HepG2 (cell line): Measurements from ENCODE around the gene RIN3. TPM values are rescaled to one million over a fixed set of nuclear protein-coding genes. Genes with fewer than 3 reads are reported as not detected.

Source experiments
- ATAC-seq: fragments of 200-7000 bp; cut with Tn5 transposase; 3 replicates; pipeline ENCODE4 v1.9.1; 2020; ENCODE audit warnings: mild to moderate bottlenecking, moderate library complexity
- BruUV-seq: library from RNA; stranded (reverse); fragments of 400-500 nt; replicated peaks from 2 replicates; lab custom pipeline; 2021; lab: Mats Ljungman, UMichigan
- CTCF ChIA-PET: fragments of 300-600 bp; formaldehyde crosslinking; extraction: SDS; loops from one replicate; lab custom pipeline; 2021; ENCODE audit warnings: low total read pairs, inconsistent platforms, low intra/inter-chr PET ratio; lab: Yijun Ruan, JAX
- POLR2A ChIA-PET: fragments of 350-600 bp; sonication (Branson Sonifier 250); formaldehyde crosslinking; loops from one replicate; lab custom pipeline; 2020; ENCODE audit warnings: antibody characterized with exemption, inconsistent platforms; lab: Yijun Ruan, JAX
- DNase-seq: peaks from one replicate; pipeline ENCODE4 v3.0.0-alpha.2; 2015; ENCODE audit warnings: low spot score
- FAIRE-seq: peaks from 3 replicates; lab custom pipeline; 2011; peaks lifted over from hg19 to GRCh38; lab: Jason Lieb, UNC
- H2AFZ ChIP-seq: one replicate; pipeline ENCODE4 v1.6.1; 2011; ENCODE audit warnings: low read length, inconsistent platforms
- H3K27ac ChIP-seq: fragments of 300-600 bp; 3 replicates; pipeline ENCODE4 v1.8.0; 2011; ENCODE audit warnings: mixed run types, mild to moderate bottlenecking, mixed read lengths, low read length, inconsistent platforms; ENCODE audit not compliant: insufficient read depth; ENCODE audit errors: extremely low read length
- H3K27me3 ChIP-seq, 2 experiments: fragments of 200-600 bp in 1 of 2; 2 replicates in 1 of 2; 3 replicates in 1 of 2; pipeline versions ENCODE4 v1.6.0 to v1.8.0; 2011; ENCODE audit warnings: low read length in 2 of 2, mild to moderate bottlenecking in 2 of 2, moderate library complexity in 2 of 2, inconsistent platforms in 1 of 2; ENCODE audit not compliant: insufficient read depth in 2 of 2, control insufficient read depth in 1 of 2
- H3K36me3 ChIP-seq, 2 experiments: fragments of 200-600 bp in 1 of 2; replicated peaks in 1 of 2; 2 replicates in 1 of 2; 3 replicates in 1 of 2; pipeline versions ENCODE4 v1.5.1 to v1.8.0; 2011; ENCODE audit warnings: low read length in 2 of 2, inconsistent platforms in 1 of 2; ENCODE audit not compliant: insufficient read depth in 2 of 2, control insufficient read depth in 1 of 2
- H3K4me1 ChIP-seq: 2 replicates; pipeline ENCODE4 v1.5.1; 2012; ENCODE audit warnings: low read length, inconsistent platforms; ENCODE audit not compliant: insufficient read depth
- H3K4me2 ChIP-seq: 2 replicates; pipeline ENCODE4 v1.6.0; 2011; ENCODE audit warnings: low read depth, low read length, inconsistent platforms
- H3K4me3 ChIP-seq, 3 experiments: fragments of 200-600 bp in 1 of 3; sonication (generic), shearing (Covaris generic) in 1 of 3; replicated peaks in 1 of 3; 2 replicates each; pipeline ENCODE4 v1.5.1; 2011 to 2016; ENCODE audit warnings: low read length in 3 of 3, inconsistent platforms in 2 of 3, low read depth in 2 of 3, mild to moderate bottlenecking in 2 of 3, control low read depth in 1 of 3, mixed read lengths in 1 of 3; ENCODE audit not compliant: insufficient read depth in 1 of 3
- H3K79me2 ChIP-seq: one replicate; pipeline ENCODE4 v1.6.1; 2011; ENCODE audit warnings: low read length, inconsistent platforms; ENCODE audit not compliant: insufficient read depth
- H3K9ac ChIP-seq: 2 replicates; pipeline ENCODE4 v1.6.0; 2011; ENCODE audit warnings: mild to moderate bottlenecking, low read depth, low read length, inconsistent platforms; ENCODE audit not compliant: insufficient read depth
- H3K9me3 ChIP-seq: 2 replicates; pipeline ENCODE4 v1.5.1; 2012; ENCODE audit warnings: mild to moderate bottlenecking, low read length
- H4K20me1 ChIP-seq: 2 replicates; pipeline ENCODE4 v1.6.0; 2011; ENCODE audit warnings: inconsistent platforms, mild to moderate bottlenecking, low read length, moderate library complexity; ENCODE audit not compliant: insufficient read depth
- AGO2 ChIP-seq: fragments of 200-400 bp; formaldehyde crosslinking; optimal IDR thresholded peaks from 2 replicates; pipeline ENCODE3; 2017; ENCODE audit warnings: mild to moderate bottlenecking, low read depth, low read length, moderate library complexity
- ATAD3A ChIP-seq: sonication (generic); formaldehyde crosslinking; IDR thresholded peaks from 2 replicates; pipeline ENCODE4 v1.4.0; 2020; ENCODE audit warnings: missing genetic modification reagents
- CREM ChIP-seq, 2 experiments: sonication (generic) in 1 of 2; formaldehyde crosslinking in 1 of 2; IDR thresholded peaks; 2 replicates each; pipeline versions ENCODE4 v1.4.0 to v1.6.1; 2016 to 2020; ENCODE audit warnings: antibody characterized with exemption in 1 of 2, mild to moderate bottlenecking in 1 of 2, missing genetic modification reagents in 1 of 2
- ELF1 ChIP-seq: sonication (generic); formaldehyde crosslinking; IDR thresholded peaks from 2 replicates; pipeline ENCODE4 v1.4.0; 2020; ENCODE audit warnings: missing genetic modification reagents
- KAT2B ChIP-seq: fragments of 150-350 bp; IDR thresholded peaks from 2 replicates; pipeline ENCODE4 v1.6.1; 2014; ENCODE audit warnings: low read depth, low read length, borderline replicate concordance
- YEATS4 ChIP-seq: sonication (generic); formaldehyde crosslinking; IDR thresholded peaks from 2 replicates; pipeline ENCODE4 v1.4.0; 2020; ENCODE audit warnings: missing genetic modification reagents, borderline replicate concordance
- ZNF331 ChIP-seq: sonication (generic); formaldehyde crosslinking; IDR thresholded peaks from 2 replicates; pipeline ENCODE4 v1.4.0; 2020; ENCODE audit warnings: missing genetic modification reagents
- ZNF431 ChIP-seq: sonication (generic); formaldehyde crosslinking; IDR thresholded peaks from 2 replicates; pipeline ENCODE4 v1.9.0; 2022; ENCODE audit warnings: missing genetic modification reagents, low read depth, mild to moderate bottlenecking, borderline replicate concordance
- ZNF546 ChIP-seq: sonication (generic); formaldehyde crosslinking; conservative IDR thresholded peaks from 2 replicates; pipeline ENCODE4 v1.8.1; 2023; ENCODE audit warnings: mild to moderate bottlenecking, missing genetic modification reagents
- WGBS: methylation state at CpG from one replicate; pipeline ENCODE4 v1.1.6; 2017; ENCODE audit warnings: low lambda C conversion rate; 5-methylcytosine and 5-hydroxymethylcytosine counted together
- in situ Hi-C: cut with HindIII; loops from 2 replicates; pipeline ENCODE4 v1.10.0; 2017; ENCODE audit warnings: low pct_unique_long_range_greater_than_20kb; ENCODE audit not compliant: extremely low pct_ligation_motif_present
- intact Hi-C: fragments of 100-400 bp; cut with micrococcal nuclease; formaldehyde crosslinking; loops from one replicate; pipeline ENCODE4 v1.10.0; 2022; ENCODE audit not compliant: unreplicated experiment
- polyA plus RNA-seq, 8 experiments: library from polyadenylated mRNA; depleted of rRNA in 3 of 8; stranded (reverse) in 7 of 8; unstranded in 1 of 8; fragments of >200 nt; fragmentation: Illumina TruSeq in 4 of 8; extraction: Trizol in 4 of 8; gene quantifications; 2 replicates each; pipeline versions ENCODE4 v1.2.1 to v1.2.3, GENCODE V29; 2011 to 2016; ENCODE audit warnings: low read depth in 4 of 8, missing spikeins in 1 of 8, mixed read lengths in 1 of 8; ENCODE audit not compliant: insufficient read depth in 1 of 8
- total RNA-seq, 5 experiments: library from RNA; depleted of rRNA; stranded (reverse); fragments of >200 nt; fragmentation: Illumina TruSeq; extraction: Trizol; gene quantifications; 2 replicates each; pipeline ENCODE4 v1.2.3, GENCODE V29; 2016; ENCODE audit warnings: low read depth in 1 of 5
- TF ChIP-seq, protein P1 (sequence below): sonication (generic); formaldehyde crosslinking; IDR thresholded peaks from 2 replicates; pipeline ENCODE4 v1.5.0; 2020; ENCODE audit warnings: mild to moderate bottlenecking, missing genetic modification reagents, moderate library complexity
- TF ChIP-seq, protein P2 (sequence below): sonication (generic); formaldehyde crosslinking; IDR thresholded peaks from 2 replicates; pipeline ENCODE4 v1.5.0; 2020; ENCODE audit warnings: missing genetic modification reagents, mild to moderate bottlenecking, borderline replicate concordance

The RIN3 gene
- total and polyA plus RNA-seq, 2 of the 13 experiments (the other 11 are each of a cell fraction or from before 2014, with no cell fraction given) = 2.3 to 3.6 TPM

DNA sequence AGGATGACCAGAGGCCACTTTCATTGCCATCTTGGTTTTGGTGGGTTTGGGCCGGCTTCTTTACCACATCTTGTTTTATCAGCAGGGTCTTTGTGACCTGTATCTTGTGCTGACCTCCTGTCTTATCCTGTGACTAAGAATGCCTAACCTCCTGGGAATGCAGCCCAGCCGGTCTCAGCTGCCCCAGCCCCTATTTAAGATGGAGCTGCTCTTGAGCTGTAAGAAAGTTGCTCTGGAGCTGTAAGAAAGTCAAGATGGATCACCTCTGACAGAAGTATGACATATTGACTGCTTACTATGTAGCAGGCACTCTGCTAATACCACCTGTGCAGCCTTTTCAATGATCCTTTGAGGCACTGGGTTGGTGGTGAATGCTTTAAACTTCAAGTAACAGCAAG, 52.1 kb downstream of the RIN3 start (continued):
- TF ChIP-seq ZNF431 = no peak
- TF ChIP-seq ATAD3A (CRISPR knock-in tag) = no peak

DNA sequence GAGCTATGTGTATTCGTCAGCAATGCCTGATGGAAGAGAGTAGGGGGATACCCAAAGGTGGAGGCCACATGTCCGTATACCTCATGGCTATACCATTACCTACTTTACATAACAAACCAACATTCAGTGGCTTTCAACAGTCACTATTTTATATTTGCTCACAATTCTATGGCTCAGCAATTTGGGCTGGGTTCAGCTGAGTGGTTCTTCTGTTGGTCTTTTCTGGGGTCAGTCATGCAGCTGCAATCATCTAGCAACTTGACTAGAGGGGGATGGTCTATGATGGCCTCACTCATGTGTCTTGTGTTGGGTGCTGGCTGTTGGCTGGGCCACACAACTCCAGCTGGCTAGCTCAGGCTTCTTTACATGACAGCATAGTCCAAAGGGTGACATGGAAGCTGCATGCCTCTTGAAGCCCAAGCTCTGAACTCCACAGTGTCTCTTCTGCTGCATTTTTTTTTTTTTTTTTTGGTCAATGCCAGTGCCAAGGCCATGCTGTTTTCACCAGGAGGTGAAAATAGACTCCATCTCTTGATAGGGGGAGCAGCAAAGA, 53.7 kb downstream of the RIN3 start:
- Histone ChIP-seq H3K4me1 (peaks cover 33% of the 10 kb centered on the region), H3K9ac (no peak overlapping the region), H3K79me2 (no peaks in the 10 kb centered on the region), H3K4me3 (no peak overlapping the region), H3K27ac (no peak overlapping the region), H2AFZ (no peak overlapping the region), H3K4me2 (no peak overlapping the region), H3K9me3 (peaks cover 8% of the 10 kb centered on the region; the same call in 1 of the 2 replicates)
- WGBS = 91% methylated on average over 2 of the region's 2 CpGs
- in situ Hi-C loops = no loop called here
- BruUV-seq = no TSS peak
- no peak for ATAC-seq
- no peak for TF ChIP-seq KAT2B
- TF ChIP-seq ZNF331 (CRISPR knock-in tag) = peak; percentile 100
- no peak for TF ChIP-seq ELF1 (CRISPR knock-in tag)
- no peak for TF ChIP-seq YEATS4 (CRISPR knock-in tag)
- no peak for TF ChIP-seq AGO2
- no peak for TF ChIP-seq CREM (IDR thresholded peaks at IDR 0.05)
- no peak for TF ChIP-seq CREM (CRISPR knock-in tag; IDR thresholded peaks at IDR 0.05)
- TF ChIP-seq, protein P1, sequence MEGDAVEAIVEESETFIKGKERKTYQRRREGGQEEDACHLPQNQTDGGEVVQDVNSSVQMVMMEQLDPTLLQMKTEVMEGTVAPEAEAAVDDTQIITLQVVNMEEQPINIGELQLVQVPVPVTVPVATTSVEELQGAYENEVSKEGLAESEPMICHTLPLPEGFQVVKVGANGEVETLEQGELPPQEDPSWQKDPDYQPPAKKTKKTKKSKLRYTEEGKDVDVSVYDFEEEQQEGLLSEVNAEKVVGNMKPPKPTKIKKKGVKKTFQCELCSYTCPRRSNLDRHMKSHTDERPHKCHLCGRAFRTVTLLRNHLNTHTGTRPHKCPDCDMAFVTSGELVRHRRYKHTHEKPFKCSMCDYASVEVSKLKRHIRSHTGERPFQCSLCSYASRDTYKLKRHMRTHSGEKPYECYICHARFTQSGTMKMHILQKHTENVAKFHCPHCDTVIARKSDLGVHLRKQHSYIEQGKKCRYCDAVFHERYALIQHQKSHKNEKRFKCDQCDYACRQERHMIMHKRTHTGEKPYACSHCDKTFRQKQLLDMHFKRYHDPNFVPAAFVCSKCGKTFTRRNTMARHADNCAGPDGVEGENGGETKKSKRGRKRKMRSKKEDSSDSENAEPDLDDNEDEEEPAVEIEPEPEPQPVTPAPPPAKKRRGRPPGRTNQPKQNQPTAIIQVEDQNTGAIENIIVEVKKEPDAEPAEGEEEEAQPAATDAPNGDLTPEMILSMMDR (CRISPR knock-in tag) = no peak
- peak; percentile 100 for TF ChIP-seq ZNF546 (CRISPR knock-in tag)
- TF ChIP-seq, protein P2, sequence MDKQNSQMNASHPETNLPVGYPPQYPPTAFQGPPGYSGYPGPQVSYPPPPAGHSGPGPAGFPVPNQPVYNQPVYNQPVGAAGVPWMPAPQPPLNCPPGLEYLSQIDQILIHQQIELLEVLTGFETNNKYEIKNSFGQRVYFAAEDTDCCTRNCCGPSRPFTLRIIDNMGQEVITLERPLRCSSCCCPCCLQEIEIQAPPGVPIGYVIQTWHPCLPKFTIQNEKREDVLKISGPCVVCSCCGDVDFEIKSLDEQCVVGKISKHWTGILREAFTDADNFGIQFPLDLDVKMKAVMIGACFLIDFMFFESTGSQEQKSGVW (CRISPR knock-in tag) = no peak
- TF ChIP-seq, all 625 proteins: peak for 2
- Histone ChIP-seq H3K27me3 (no peaks in the 10 kb centered on the region), H3K36me3 (peaks cover 4 to 12% of the 10 kb centered on the region in 2 experiments; a peak in 4 of 5 replicates), H4K20me1 (no peaks in the 10 kb centered on the region)
- no peak for FAIRE-seq
- CTCF ChIA-PET = no interaction called here
- intact Hi-C loops = no loop called here
- POLR2A ChIA-PET = no interaction called here
- DNase-seq = no peak
